A549 (cell line): ENCODE measurements around the gene GNG10.

Source experiments
- CHD4 ChIP-seq: fragments of 200-600 bp; sonication (generic); IDR thresholded peaks from 2 replicates; pipeline ENCODE4 v1.6.1; 2016; ENCODE audit warnings: antibody characterized with exemption, mild to moderate bottlenecking, borderline replicate concordance
- CTCF ChIP-seq: fragments of >200 bp; sonication (Bioruptor Twin); formaldehyde crosslinking; IDR thresholded peaks from 3 replicates; pipeline ENCODE4 v1.5.1; 2016
- MAX ChIP-seq: IDR thresholded peaks from 2 replicates; pipeline ENCODE4 v1.6.1; 2012
- MYC ChIP-seq: IDR thresholded peaks from 2 replicates; pipeline ENCODE4 v1.6.1; 2012; ENCODE audit warnings: mild to moderate bottlenecking, inconsistent platforms, low read length, improper control_type of control experiment, borderline replicate concordance
- POLR2A ChIP-seq: IDR thresholded peaks from 2 replicates; pipeline ENCODE4 v1.6.1; 2012; ENCODE audit warnings: mild to moderate bottlenecking, low read length
- REST ChIP-seq: fragments of 200-600 bp; sonication (generic); IDR thresholded peaks from 2 replicates; pipeline ENCODE4 v1.6.1; 2016; ENCODE audit warnings: antibody characterized with exemption, mild to moderate bottlenecking, moderate library complexity
- SMC3 ChIP-seq: fragments of >200 bp; sonication (Bioruptor Twin); formaldehyde crosslinking; IDR thresholded peaks from 3 replicates; pipeline ENCODE4 v1.6.1; 2018; ENCODE audit warnings: inconsistent platforms
- ZFP36 ChIP-seq: fragments of 450-650 bp; IDR thresholded peaks from 2 replicates; pipeline ENCODE4 v1.6.1; 2014; ENCODE audit warnings: borderline replicate concordance; ENCODE audit not compliant: partially characterized antibody
- ZSCAN20 ChIP-seq: fragments of 250-450 bp; sonication (Bioruptor Pico); IDR thresholded peaks from 2 replicates; pipeline ENCODE4 v1.8.0; 2022; ENCODE audit warnings: mild to moderate bottlenecking, moderate library complexity

GRCh38 chr9:111678293-111678692 lies 16.9 kb downstream of the GNG10 start:
- TF ChIP-seq CHD4 (no peak), ZSCAN20 (CRISPR knock-in tag) (no peak), POLR2A (no peak), SMC3 (no peak), MYC (no peak), REST (no peak), ZFP36 (no peak), MAX (no peak), CTCF (no peak)
